HCT116 (cell line): Measurements from ENCODE around the gene ARHGEF37.

Experiments
- CTCF ChIP-seq, 3 experiments: fragments of 200-600 bp in 1 of 3; sonication (generic) in 1 of 3; IDR thresholded peaks in 2 of 3; conservative IDR thresholded peaks in 1 of 3; 2 replicates each; pipeline ENCODE4 v1.5.1; 2012 to 2017; ENCODE audit warnings: low read depth in 2 of 3, low read length in 2 of 3, antibody characterized with exemption in 1 of 3, borderline replicate concordance in 1 of 3, control low read depth in 1 of 3, mild to moderate bottlenecking in 1 of 3, mixed read lengths in 1 of 3, mixed run types in 1 of 3, moderate library complexity in 1 of 3; ENCODE audit not compliant: insufficient read depth in 1 of 3
- FOSL1 ChIP-seq: IDR thresholded peaks from 2 replicates; pipeline ENCODE4 v1.6.1; 2012; ENCODE audit warnings: low read depth
- JUND ChIP-seq: IDR thresholded peaks from 2 replicates; pipeline ENCODE4 v1.6.1; 2012
- POLR2A ChIP-seq: IDR thresholded peaks from 2 replicates; pipeline ENCODE4 v1.7.0; 2011; ENCODE audit warnings: borderline replicate concordance; ENCODE audit not compliant: insufficient read depth, insufficient read length; ENCODE audit errors: extremely low read depth
- POLR2AphosphoS5 ChIP-seq: IDR thresholded peaks from 2 replicates; pipeline ENCODE4 v1.6.1; 2011; ENCODE audit warnings: mild to moderate bottlenecking, low read depth, low read length, moderate library complexity
- SRF ChIP-seq: IDR thresholded peaks from 2 replicates; pipeline ENCODE4 v1.6.1; 2012; ENCODE audit warnings: low read depth

GRCh38 chr5:149552553-149553160 is 28.6 kb upstream of the ARHGEF37 start:
- TF ChIP-seq POLR2A (no peak), POLR2AphosphoS5 (no peak), FOSL1 (no peak), CTCF (IDR thresholded peaks at IDR 0.05 in 2 of 3, conservative IDR thresholded peaks at IDR 0.05 in 1 of 3; ENCODE audit: borderline replicate concordance in 1 of 3, insufficient read depth in 1 of 3, low read depth in 2 of 3, low read length in 2 of 3) (no peak), SRF (no peak), JUND (no peak)
